Amniotic stem cell (primary cell): ENCODE measurements around the gene TRAPPC10.

Source experiments
- DNase-seq: peaks from one replicate; lab custom pipeline; 2025; lab: John Stamatoyannopoulos, UW

Gene TRAPPC10

GRCh38 chr21:44003307-44003966, 8.7 kb upstream of the TRAPPC10 start:
- no peak for DNase-seq

DNA sequence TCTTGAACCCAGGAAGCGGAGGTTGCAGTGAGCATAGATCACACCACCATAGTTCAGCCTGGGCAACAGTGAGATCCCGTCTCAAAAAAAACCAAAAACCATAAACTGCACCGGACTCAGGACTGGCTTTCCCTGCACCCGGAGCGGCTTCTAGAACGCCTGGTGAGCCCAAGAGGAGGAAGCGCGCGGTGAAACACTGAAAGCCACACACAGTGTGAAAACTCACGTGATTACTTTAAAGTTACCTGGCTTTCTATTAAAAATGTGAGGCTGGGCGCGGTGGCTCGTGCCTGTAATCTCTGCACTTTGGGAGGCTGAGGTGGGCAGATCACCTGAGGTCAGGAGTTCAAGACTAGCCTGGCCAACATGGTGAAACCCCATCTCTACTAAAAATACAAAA, 7.0 kb upstream of the TRAPPC10 start:
- no peak for DNase-seq

DNA sequence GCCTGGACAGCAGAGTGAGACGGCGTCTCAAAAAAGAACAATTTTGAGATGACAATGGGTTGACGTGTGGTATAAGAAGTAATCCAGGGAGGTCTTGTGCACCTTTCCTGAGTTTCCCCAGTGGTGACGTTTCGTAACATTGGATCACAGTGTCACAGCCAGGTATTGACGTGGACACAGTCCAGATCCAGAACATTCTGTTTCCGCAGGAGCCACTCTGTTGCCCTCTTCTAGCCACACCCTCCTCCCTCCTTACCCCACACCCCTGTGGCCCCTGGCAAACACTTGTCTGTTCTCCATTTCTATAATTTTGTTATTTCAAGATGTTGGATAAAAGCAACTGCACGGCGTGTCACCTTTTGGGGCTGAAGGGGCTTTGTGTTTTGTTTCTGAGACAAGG, 6.5 kb upstream of the TRAPPC10 start:
- no peak for DNase-seq

GRCh38 chr21:44006017-44006619, 6.0 kb upstream of the TRAPPC10 start:
- DNase-seq, result peak; percentile 61

DNA sequence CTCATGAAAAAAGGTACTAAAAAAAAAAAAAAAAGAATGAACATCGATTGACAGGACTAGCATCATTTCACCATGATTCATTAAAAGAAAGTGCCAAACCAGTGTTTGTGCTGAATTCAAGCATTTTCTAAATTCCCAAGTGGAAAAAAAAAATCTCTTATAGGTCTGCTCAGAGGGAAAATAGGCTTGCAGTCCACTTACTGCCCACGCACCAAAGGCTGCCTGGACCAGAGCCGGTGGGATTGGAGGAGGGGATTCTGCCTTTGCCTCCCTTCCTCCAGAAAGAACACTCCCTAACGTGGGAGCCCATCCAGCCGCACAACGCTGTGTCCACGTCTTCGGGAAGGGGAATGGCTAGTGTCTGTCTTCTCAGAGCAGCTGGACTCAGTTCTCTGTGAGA, 5.5 kb upstream of the TRAPPC10 start:
- no peak for DNase-seq

DNA sequence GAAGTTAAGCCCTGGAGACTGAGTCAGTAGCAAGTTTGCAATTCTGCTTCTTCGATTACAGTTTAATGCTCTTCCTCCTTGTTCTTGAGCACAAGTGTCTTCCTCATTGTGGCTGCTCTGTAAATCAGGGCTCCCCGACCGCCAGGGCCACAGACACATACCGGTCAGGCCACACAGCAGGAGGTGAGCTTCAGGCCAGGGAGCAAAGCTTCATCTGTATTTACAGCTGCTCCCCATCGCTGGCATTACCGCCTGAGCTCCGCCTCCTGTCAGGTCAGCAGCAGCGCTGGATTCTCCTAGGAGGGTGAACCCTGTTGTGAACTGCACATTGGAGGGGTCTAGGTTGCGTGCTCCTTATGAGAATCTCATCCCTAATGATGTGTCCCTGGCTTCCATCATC, 1.7 kb upstream of the TRAPPC10 start:
- no peak for DNase-seq

DNA sequence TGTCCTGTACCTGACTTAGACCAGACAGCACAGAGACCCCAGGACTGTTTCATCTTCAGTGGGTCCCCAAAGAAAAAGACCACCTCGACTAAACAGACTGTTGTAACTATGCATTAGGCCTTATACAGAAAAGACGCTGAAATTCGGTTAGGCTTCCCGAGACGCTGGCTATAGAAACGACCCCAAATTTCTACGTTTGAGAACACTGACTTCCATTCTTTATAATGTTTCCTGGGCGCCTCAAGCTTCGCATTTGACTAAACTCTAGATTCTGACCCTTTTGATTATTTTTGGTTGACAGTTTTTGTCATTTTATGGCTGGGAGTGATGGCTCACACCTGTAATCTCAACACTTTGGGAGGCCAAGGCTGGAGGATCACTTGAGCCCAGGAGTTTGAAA, 986 bp upstream of the TRAPPC10 start:
- no peak for DNase-seq

- DNase-seq, result no peak
These were observed 618 bp downstream of the TRAPPC10 start for GRCh38 chr21:44012474-44013379.

GRCh38 chr21:44013380-44014088, 1.4 kb downstream of the TRAPPC10 start:
- no peak for DNase-seq

- DNase-seq, result no peak
These were observed 5.5 kb downstream of the TRAPPC10 start for GRCh38 chr21:44017601-44018000.

GRCh38 chr21:44018127-44018526, 6.0 kb downstream of the TRAPPC10 start:
- no peak for DNase-seq

GRCh38 chr21:44018813-44019567, 6.9 kb downstream of the TRAPPC10 start:
- DNase-seq, result no peak

- no peak for DNase-seq
These were observed 7.5 kb downstream of the TRAPPC10 start for GRCh38 chr21:44019568-44019958.

DNA sequence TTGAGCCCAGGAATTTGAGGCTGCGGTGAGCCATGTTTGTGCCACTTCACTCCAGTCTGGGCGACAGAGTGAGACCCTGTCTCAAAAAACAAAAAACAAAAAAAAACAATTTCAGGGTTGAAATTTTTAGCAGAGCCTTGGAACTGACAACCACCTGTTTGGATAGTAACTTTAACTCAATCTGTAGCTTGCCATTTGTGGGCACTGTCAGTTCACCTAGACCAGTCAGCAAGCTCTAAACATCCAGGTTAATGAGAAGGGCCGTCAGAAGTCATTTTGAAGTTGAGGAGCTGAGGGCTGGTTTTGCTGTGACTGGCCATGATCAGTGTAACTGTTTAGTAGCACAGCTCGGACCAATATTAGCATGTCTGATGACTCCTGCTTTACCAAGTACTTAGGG, 8.4 kb downstream of the TRAPPC10 start:
- no peak for DNase-seq

GRCh38 chr21:44021064-44021463, 9.0 kb downstream of the TRAPPC10 start:
- no peak for DNase-seq

GRCh38 chr21:44024257-44024656, 12.1 kb downstream of the TRAPPC10 start:
- DNase-seq, result no peak

- no peak for DNase-seq
These were observed 12.8 kb downstream of the TRAPPC10 start for GRCh38 chr21:44024887-44025353.

- DNase-seq, result no peak
These were observed 15.6 kb downstream of the TRAPPC10 start for GRCh38 chr21:44027607-44028286.

- DNase-seq, result no peak
These were observed 16.2 kb downstream of the TRAPPC10 start for GRCh38 chr21:44028287-44028659.

DNA sequence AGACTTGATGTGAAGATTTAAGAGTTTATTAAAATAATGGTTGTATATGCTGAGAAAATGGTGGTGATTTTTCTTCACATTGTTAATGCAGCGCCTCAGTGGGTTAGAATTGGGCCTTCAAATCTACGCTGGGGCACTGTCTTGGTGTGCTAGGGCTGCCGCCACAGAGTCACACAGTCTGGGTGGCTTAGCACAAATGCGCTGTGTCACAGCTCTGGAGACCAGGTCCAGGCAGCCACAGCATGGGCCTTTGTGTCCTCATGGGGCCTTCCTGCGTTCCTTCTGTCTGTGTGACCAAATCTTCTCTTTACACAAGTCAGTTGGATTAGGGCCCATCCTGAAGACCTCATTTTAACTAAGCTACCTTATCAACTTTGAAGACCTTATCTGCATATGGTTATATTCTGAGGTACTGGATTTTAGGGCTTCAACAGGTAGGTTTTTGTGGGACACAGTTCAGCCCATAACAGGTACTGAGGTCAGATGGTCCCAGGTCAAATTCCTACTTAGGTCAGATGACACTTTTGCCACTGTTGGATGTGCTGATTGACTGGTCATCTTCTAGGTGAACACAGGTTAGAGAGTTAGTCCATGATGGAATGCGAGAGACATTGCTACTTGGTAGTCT, 17.5 kb downstream of the TRAPPC10 start:
- DNase-seq, result no peak

DNA sequence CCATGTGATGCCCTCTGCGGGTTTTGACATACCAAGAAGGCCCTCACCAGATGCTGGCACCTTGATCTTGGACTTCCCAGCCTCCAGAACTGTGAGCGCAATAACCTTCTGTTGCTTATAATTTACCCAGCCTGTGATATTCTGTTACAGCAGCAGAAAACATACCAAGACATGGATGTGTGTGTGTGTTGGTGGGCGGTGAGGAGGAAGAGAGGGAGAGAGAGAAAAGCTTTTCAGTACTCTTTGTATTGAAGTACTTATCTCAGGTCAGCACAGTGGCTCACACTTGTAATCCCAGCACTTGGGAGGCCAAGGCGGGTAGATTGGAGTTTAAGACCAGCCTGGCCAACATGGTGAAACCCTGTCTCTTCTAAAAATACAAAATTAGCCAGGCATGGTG, 23.1 kb downstream of the TRAPPC10 start:
- DNase-seq, result no peak
